CD4-positive, alpha-beta T cell (primary cell): Measurements from ENCODE around the gene PAFAH2. TPM values are rescaled to one million over a fixed set of nuclear protein-coding genes. Genes with fewer than 3 reads are reported as not detected.

Experiments
- ATAC-seq: fragments of 200-7000 bp; cut with Tn5 transposase; one replicate; pipeline ENCODE4 v1.10.0; 2022; ENCODE audit warnings: mild to moderate bottlenecking; ENCODE audit not compliant: poor library complexity
- CTCF ChIA-PET: fragments of 350-600 bp; sonication (Branson Sonifier 250); formaldehyde crosslinking; loops from one replicate; lab custom pipeline; 2021; ENCODE audit warnings: antibody characterized with exemption, inconsistent platforms; lab: Charles Lee
- POLR2A ChIA-PET: fragments of 350-600 bp; sonication (Branson Sonifier 250); formaldehyde crosslinking; loops from one replicate; lab custom pipeline; 2021; ENCODE audit warnings: antibody characterized with exemption, inconsistent platforms; lab: Charles Lee
- DNase-seq, 14 experiments: peaks; one replicate each; pipeline ENCODE4 v3.0.0-alpha.2; 2013 to 2020; ENCODE audit warnings: mixed read lengths in 2 of 14
- H3K27ac ChIP-seq, 2 donors: one replicate each; pipeline versions ENCODE4 v1.5.1 to v1.7.0; 2013; ENCODE audit warnings: low read length in 2 of 2, low read depth in 1 of 2, mild to moderate bottlenecking in 1 of 2
- H3K27me3 ChIP-seq, 2 experiments: 1 replicate in 1 of 2; 2 replicates in 1 of 2; pipeline versions ENCODE4 v1.6.1 to v1.7.0; 2013; ENCODE audit warnings: low read length in 2 of 2, control low read depth in 1 of 2, mild to moderate bottlenecking in 1 of 2, moderate library complexity in 1 of 2; ENCODE audit not compliant: insufficient read depth in 2 of 2, control insufficient read depth in 1 of 2
- H3K36me3 ChIP-seq: one replicate; pipeline ENCODE4 v1.6.1; 2013; ENCODE audit warnings: low read length, control low read depth; ENCODE audit not compliant: insufficient read depth
- H3K4me1 ChIP-seq: one replicate; pipeline ENCODE4 v1.6.1; 2013; ENCODE audit warnings: low read length, control low read depth; ENCODE audit not compliant: insufficient read depth
- H3K4me3 ChIP-seq: one replicate; pipeline ENCODE4 v1.5.1; 2013; ENCODE audit warnings: mild to moderate bottlenecking, low read length, moderate library complexity
- H3K9me3 ChIP-seq, 2 experiments: 1 replicate in 1 of 2; 2 replicates in 1 of 2; pipeline versions ENCODE4 v1.6.1 to v1.7.0; 2013; ENCODE audit warnings: low read length in 2 of 2, mild to moderate bottlenecking in 2 of 2, control low read depth in 1 of 2, moderate library complexity in 1 of 2; ENCODE audit not compliant: control insufficient read depth in 1 of 2, insufficient read depth in 1 of 2
- H3K27ac Mint-ChIP-seq: one replicate; pipeline ENCODE4 v1.8.0; 2020; ENCODE audit warnings: mixed read lengths
- H3K27me3 Mint-ChIP-seq: one replicate; pipeline ENCODE4 v1.8.0; 2021; ENCODE audit warnings: mixed read lengths
- H3K36me3 Mint-ChIP-seq: one replicate; pipeline ENCODE4 v1.8.0; 2021; ENCODE audit warnings: low read depth, mixed read lengths
- H3K4me1 Mint-ChIP-seq: one replicate; pipeline ENCODE4 v1.8.0; 2021; ENCODE audit warnings: low read depth, mixed read lengths
- H3K4me3 Mint-ChIP-seq: one replicate; pipeline ENCODE4 v1.8.0; 2020; ENCODE audit warnings: mild to moderate bottlenecking, mixed read lengths
- H3K9me3 Mint-ChIP-seq: one replicate; pipeline ENCODE4 v1.8.0; 2020; ENCODE audit warnings: mixed read lengths
- CTCF ChIP-seq: fragments of 200-600 bp; IDR thresholded peaks from one replicate; pipeline ENCODE4 v1.8.0; 2022; ENCODE audit warnings: antibody characterized with exemption, mild to moderate bottlenecking
- intact Hi-C, 2 experiments: fragments of 100-400 bp; cut with DNase I in 1 of 2; cut with micrococcal nuclease in 1 of 2; formaldehyde crosslinking; loops; one replicate each; pipeline versions ENCODE4 v1.15.1 to v1.9.0; 2023 to 2025; cut with DNase I, micrococcal nuclease
- total RNA-seq, 174 experiments: library from RNA in 2 of 174; stranded (reverse) in 2 of 174; gene quantifications; one replicate each; pipeline ENCODE4 v1.2.3 and lab custom pipeline; 2021 to 2026

Gene PAFAH2
- total RNA-seq, 2 experiments from 2014 or later, result 7.9 to 8.1 TPM

- no peak overlapping the region for H3K4me3 ChIP-seq
- Mint-ChIP-seq H3K4me1 (peaks cover 15% of the 10 kb centered on the region), H3K27ac (no peak overlapping the region), H3K9me3 (no peaks in the 10 kb centered on the region), H3K36me3 (no peaks in the 10 kb centered on the region), H3K4me3 (no peak overlapping the region), H3K27me3 (no peaks in the 10 kb centered on the region)
- DNase-seq (no peak), ATAC-seq (no peak)
- POLR2A ChIA-PET, result no interaction called here
- intact Hi-C loops, result no loop called here
- CTCF ChIA-PET, result no interaction called here
- H3K9me3 ChIP-seq, result no peaks in the 10 kb centered on the region
- no peak for TF ChIP-seq CTCF
- no peak overlapping the region for H3K27ac ChIP-seq
- no peaks in the 10 kb centered on the region for H3K36me3 ChIP-seq
- no peaks in the 10 kb centered on the region for H3K27me3 ChIP-seq
- no peaks in the 10 kb centered on the region for H3K4me1 ChIP-seq
Measured at GRCh38 chr1:26020941-26021646, 23.2 kb upstream of the PAFAH2 start.

- ChIA-PET POLR2A (no interaction called here), CTCF (no interaction called here)
- intact Hi-C loops, result no loop called here
- no peak for TF ChIP-seq CTCF
- no peaks in the 10 kb centered on the region for H3K36me3 ChIP-seq
- H3K27me3 ChIP-seq, result no peaks in the 10 kb centered on the region
- no peak for DNase-seq
- no peak overlapping the region for H3K4me3 ChIP-seq
- H3K36me3 Mint-ChIP-seq, result no peaks in the 10 kb centered on the region
- no peak overlapping the region for H3K27ac Mint-ChIP-seq
- no peaks in the 10 kb centered on the region for H3K27me3 Mint-ChIP-seq
- no peaks in the 10 kb centered on the region for H3K4me1 ChIP-seq
- no peak for ATAC-seq
- H3K9me3 Mint-ChIP-seq, result no peaks in the 10 kb centered on the region
- H3K4me3 Mint-ChIP-seq, result no peak overlapping the region
- no peak overlapping the region for H3K27ac ChIP-seq
- no peaks in the 10 kb centered on the region for H3K9me3 ChIP-seq
- H3K4me1 Mint-ChIP-seq, result peaks cover 15% of the 10 kb centered on the region
Measured at GRCh38 chr1:26020330-26020768, 22.5 kb upstream of the PAFAH2 start.

GRCh38 chr1:26019641-26020315, 21.9 kb upstream of the PAFAH2 start:
- ChIA-PET POLR2A (no interaction called here), CTCF (no interaction called here)
- Mint-ChIP-seq H3K27ac (no peak overlapping the region), H3K4me3 (no peak overlapping the region), H3K27me3 (no peaks in the 10 kb centered on the region), H3K9me3 (no peaks in the 10 kb centered on the region), H3K36me3 (no peaks in the 10 kb centered on the region), H3K4me1 (peaks cover 15% of the 10 kb centered on the region)
- ATAC-seq (no peak), DNase-seq (no peak)
- intact Hi-C loops, result no loop called here
- no peaks in the 10 kb centered on the region for H3K36me3 ChIP-seq
- H3K4me3 ChIP-seq, result no peak overlapping the region
- H3K9me3 ChIP-seq, result no peaks in the 10 kb centered on the region
- H3K27ac ChIP-seq, result no peak overlapping the region
- no peaks in the 10 kb centered on the region for H3K27me3 ChIP-seq
- TF ChIP-seq CTCF, result no peak
- no peaks in the 10 kb centered on the region for H3K4me1 ChIP-seq
